Psoas muscle (tissue), 8 donors: Measurements from ENCODE around the gene TTC19. TPM values are rescaled to one million over a fixed set of nuclear protein-coding genes. Genes with fewer than 3 reads are reported as not detected.
A peak's percentile ranks its signal among the peaks of the same experiment; 100 is the strongest.

Source experiments
- ATAC-seq, 4 donors: fragments of 200-7000 bp; cut with Tn5 transposase; one replicate each; pipeline ENCODE4 v1.9.1; 2020; ENCODE audit warnings: moderate library complexity in 3 of 4, mild to moderate bottlenecking in 2 of 4
- DNase-seq, 2 donors: peaks; one replicate each; pipeline ENCODE4 v3.0.0-alpha.2; 2020
- H3K27ac ChIP-seq: fragments of 200-600 bp; one replicate; pipeline ENCODE4 v1.8.0; 2022
- H3K27me3 ChIP-seq, 3 donors: fragments of 200-600 bp in 1 of 3; one replicate each; pipeline versions ENCODE4 v1.6.1 to v1.8.0; 2013 to 2022; ENCODE audit warnings: low read length in 2 of 3, mild to moderate bottlenecking in 2 of 3, moderate library complexity in 1 of 3; ENCODE audit not compliant: insufficient read depth in 3 of 3
- H3K36me3 ChIP-seq, 2 donors: fragments of 200-600 bp in 1 of 2; one replicate each; pipeline versions ENCODE4 v1.6.1 to v1.8.0; 2013 to 2022; ENCODE audit warnings: low read depth in 1 of 2, mild to moderate bottlenecking in 1 of 2, moderate library complexity in 1 of 2; ENCODE audit not compliant: insufficient read depth in 1 of 2
- H3K4me1 ChIP-seq: fragments of 200-600 bp; one replicate; pipeline ENCODE4 v1.8.0; 2022
- H3K4me3 ChIP-seq: fragments of 200-600 bp; one replicate; pipeline ENCODE4 v1.8.0; 2022; ENCODE audit warnings: mild to moderate bottlenecking
- H3K9me3 ChIP-seq: fragments of 200-600 bp; one replicate; pipeline ENCODE4 v1.8.0; 2022
- WGBS, 3 donors: extraction: QIAGEN DNeasy Blood & Tissue Kit; methylation state at CpG; one replicate each; pipeline versions ENCODE4 v1.1.6 to v1.1.7; 2013; 5-methylcytosine and 5-hydroxymethylcytosine counted together
- intact Hi-C, 2 donors: fragments of 100-400 bp; cut with DNase I; formaldehyde crosslinking; loops; one replicate each; pipeline versions ENCODE4 v1.11.0 to v1.14.2; 2022
- polyA plus RNA-seq, 3 donors: library from polyadenylated mRNA; stranded (reverse); fragments of 200-250 nt; gene quantifications; one replicate each; pipeline ENCODE4 v1.2.3, GENCODE V29; 2013
- total RNA-seq, 4 donors: library from RNA; stranded (reverse); fragmentation: NEBNext Ultra II Directional in 2 of 4; extraction: Animal tissue kit (Norgen Biotek cat#: 25700) in 2 of 4; gene quantifications; one replicate each; pipeline versions ENCODE4 v1.2.1 to v1.2.4, GENCODE V29; 2021 to 2023
- TF ChIP-seq, protein P1 (sequence below): fragments of 200-600 bp; IDR thresholded peaks from one replicate; pipeline ENCODE4 v1.8.0; 2022; ENCODE audit warnings: antibody characterized with exemption
- donor health status: healthy with polysubstance abuse.
- donor health status: DM: no; HTN: no; CAD: no; lungs with moderate emphysema.
- donor health status: Bipolar disorder and iron deficiency.
- donor health status: healthy.
- donor health status: DM: yes; HTN: yes; CAD: no.
- donor health status: DM: no; HTN: no; CAD: no.
- donor health status: DM: no; HTN: no; CAD: no.
- donor health status: DM: yes; HTN: yes; CAD: no.

TTC19 gene
- total and polyA plus RNA-seq, 7 donors: 16.5 to 34.2 (median 27.2) TPM

GRCh38 chr17:16007439-16007838 is 7.8 kb downstream of the TTC19 start:
- H3K4me1 ChIP-seq: peaks cover 9% of the 10 kb centered on the region
- peaks cover 36 to 100% of the 10 kb centered on the region in 2 donors for H3K36me3 ChIP-seq
- no peaks in the 10 kb centered on the region for H3K9me3 ChIP-seq
- peak overlapping the region; percentile 39 for H3K27ac ChIP-seq
- DNase-seq: no peak
- peak; percentile 63 to 75 (median 64) for ATAC-seq
- intact Hi-C loops: no loop called here
- no peaks in the 10 kb centered on the region for H3K27me3 ChIP-seq
- TF ChIP-seq, protein P1, sequence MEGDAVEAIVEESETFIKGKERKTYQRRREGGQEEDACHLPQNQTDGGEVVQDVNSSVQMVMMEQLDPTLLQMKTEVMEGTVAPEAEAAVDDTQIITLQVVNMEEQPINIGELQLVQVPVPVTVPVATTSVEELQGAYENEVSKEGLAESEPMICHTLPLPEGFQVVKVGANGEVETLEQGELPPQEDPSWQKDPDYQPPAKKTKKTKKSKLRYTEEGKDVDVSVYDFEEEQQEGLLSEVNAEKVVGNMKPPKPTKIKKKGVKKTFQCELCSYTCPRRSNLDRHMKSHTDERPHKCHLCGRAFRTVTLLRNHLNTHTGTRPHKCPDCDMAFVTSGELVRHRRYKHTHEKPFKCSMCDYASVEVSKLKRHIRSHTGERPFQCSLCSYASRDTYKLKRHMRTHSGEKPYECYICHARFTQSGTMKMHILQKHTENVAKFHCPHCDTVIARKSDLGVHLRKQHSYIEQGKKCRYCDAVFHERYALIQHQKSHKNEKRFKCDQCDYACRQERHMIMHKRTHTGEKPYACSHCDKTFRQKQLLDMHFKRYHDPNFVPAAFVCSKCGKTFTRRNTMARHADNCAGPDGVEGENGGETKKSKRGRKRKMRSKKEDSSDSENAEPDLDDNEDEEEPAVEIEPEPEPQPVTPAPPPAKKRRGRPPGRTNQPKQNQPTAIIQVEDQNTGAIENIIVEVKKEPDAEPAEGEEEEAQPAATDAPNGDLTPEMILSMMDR: no peak
- no peak overlapping the region for H3K4me3 ChIP-seq
- WGBS, 3 donors: 70 to 80% (median 71%) methylated on average over 3 of the region's 3 CpGs

DNA sequence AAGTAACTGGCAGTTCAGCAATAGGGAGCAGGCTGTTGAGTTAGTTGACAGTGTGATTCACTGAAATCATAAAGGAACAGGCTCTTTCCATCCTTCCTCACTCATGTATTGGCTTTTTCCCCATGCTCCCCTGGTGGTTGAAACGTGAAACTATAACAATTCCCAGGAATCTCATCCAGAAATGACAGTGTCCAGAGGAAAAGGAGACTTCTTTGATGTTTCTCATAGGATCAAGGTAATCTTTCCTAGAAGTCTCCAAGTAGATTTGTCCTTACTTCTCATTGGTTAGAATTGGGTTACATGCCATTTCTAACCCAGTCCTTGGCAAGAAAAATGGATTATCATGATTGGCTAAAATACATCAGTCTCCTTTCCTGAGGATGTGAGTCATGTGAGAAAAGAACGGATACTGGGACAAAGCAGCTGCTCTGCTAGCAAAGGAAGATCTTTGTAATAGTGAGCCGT is 14.4 kb downstream of the TTC19 start:
- Histone ChIP-seq H3K4me3 (no peak overlapping the region), H3K9me3 (no peaks in the 10 kb centered on the region), H3K27me3 (no peaks in the 10 kb centered on the region), H3K27ac (peak overlapping the region; percentile 49), H3K36me3 (peaks cover 5 to 81% of the 10 kb centered on the region in 2 donors), H3K4me1 (peaks cover 15% of the 10 kb centered on the region)
- TF ChIP-seq, protein P1: peak; percentile 38
- 28 to 51% (median 30%) methylated on average over 3 of the region's 3 CpGs for WGBS, 3 donors
- peak; percentile 14 to 57 (median 46) for ATAC-seq
- no peak for DNase-seq
- intact Hi-C loops: no loop called here

- H3K9me3 ChIP-seq: no peaks in the 10 kb centered on the region
- TF ChIP-seq, protein P1: no peak
- no peaks in the 10 kb centered on the region for H3K27me3 ChIP-seq
- DNase-seq: no peak
- peak; percentile 40 to 64 (median 56) for ATAC-seq
- 16 to 45% (median 24%) methylated on average over 1 of the region's 1 CpG for WGBS, 3 donors
- H3K27ac ChIP-seq: peak overlapping the region; percentile 10
- no peak overlapping the region for H3K4me3 ChIP-seq
- peaks cover 2 to 68% of the 10 kb centered on the region in 2 donors for H3K36me3 ChIP-seq
- peaks cover 16% of the 10 kb centered on the region for H3K4me1 ChIP-seq
- intact Hi-C loops: no loop called here
Observed at GRCh38 chr17:16019347-16019746, 19.7 kb downstream of the TTC19 start.

GRCh38 chr17:16023881-16024280 is 24.3 kb downstream of the TTC19 start:
- intact Hi-C loops: no loop called here
- no peak for DNase-seq
- TF ChIP-seq, protein P1: no peak
- Histone ChIP-seq H3K27me3 (no peaks in the 10 kb centered on the region), H3K36me3 (peaks cover 10 to 78% of the 10 kb centered on the region in 2 donors), H3K4me1 (peaks cover 15% of the 10 kb centered on the region), H3K27ac (no peak overlapping the region), H3K9me3 (no peaks in the 10 kb centered on the region), H3K4me3 (no peak overlapping the region)
- WGBS, 3 donors: 70 to 86% (median 86%) methylated on average over 4 of the region's 4 CpGs
- ATAC-seq: no peak

- ATAC-seq (no peak), DNase-seq (no peak)
- WGBS, 3 donors: 90 to 96% (median 94%) methylated on average over 1 of the region's 1 CpG
- Histone ChIP-seq H3K9me3 (no peaks in the 10 kb centered on the region), H3K27ac (no peak overlapping the region), H3K4me3 (no peak overlapping the region), H3K27me3 (no peaks in the 10 kb centered on the region), H3K36me3 (peaks cover 10 to 83% of the 10 kb centered on the region in 2 donors), H3K4me1 (peaks cover 4% of the 10 kb centered on the region)
- TF ChIP-seq, protein P1: no peak
- intact Hi-C loops: no loop called here
Observed at GRCh38 chr17:16025202-16025601, 25.6 kb downstream of the TTC19 start.
